IMR-90 (cell line): ENCODE measurements around the gene IYD. TPM values are rescaled to one million over a fixed set of nuclear protein-coding genes. Genes with fewer than 3 reads are reported as not detected.

Experiments used
- ATAC-seq: fragments of 200-7000 bp; cut with Tn5 transposase; 2 replicates; pipeline ENCODE4 v1.9.1; 2020; ENCODE audit warnings: low read depth, mild to moderate bottlenecking, moderate library complexity
- BruUV-seq: library from RNA; stranded (reverse); fragments of 400-500 nt; replicated peaks from 2 replicates; lab custom pipeline; 2021; lab: Mats Ljungman, UMichigan
- CTCF ChIA-PET: fragments of 300-600 bp; formaldehyde crosslinking; extraction: SDS; loops from one replicate; lab custom pipeline; 2021; ENCODE audit warnings: antibody characterized with exemption; lab: Yijun Ruan, JAX
- POLR2A ChIA-PET: fragments of 300-600 bp; sonication (Branson Sonifier 250); formaldehyde crosslinking; loops from one replicate; lab custom pipeline; 2022; ENCODE audit warnings: antibody characterized with exemption; ENCODE audit not compliant: unreplicated experiment; lab: Charles Lee
- DNase-seq: peaks from one replicate; pipeline ENCODE4 v3.0.0; 2013
- H2AFZ ChIP-seq: replicated peaks from 2 replicates; pipeline ENCODE3; 2013; ENCODE audit warnings: low read length, mild to moderate bottlenecking; ENCODE audit not compliant: poor library complexity
- H2AK5ac ChIP-seq: 2 replicates; pipeline ENCODE4 v1.6.1; 2013; ENCODE audit warnings: low read depth, low read length, inconsistent platforms
- H2AK9ac ChIP-seq: replicated peaks from 2 replicates; pipeline ENCODE3; 2013; ENCODE audit warnings: mild to moderate bottlenecking, low read depth, low read length, moderate library complexity; ENCODE audit not compliant: poor library complexity
- H2BK120ac ChIP-seq: 2 replicates; pipeline ENCODE4 v1.6.1; 2013; ENCODE audit warnings: low read depth, low read length, inconsistent platforms
- H2BK15ac ChIP-seq: 3 replicates; pipeline ENCODE4 v1.6.1; 2013; ENCODE audit warnings: low read depth, low read length, inconsistent platforms
- H2BK20ac ChIP-seq: 2 replicates; pipeline ENCODE4 v1.6.1; 2013; ENCODE audit warnings: low read depth, mild to moderate bottlenecking, inconsistent platforms, low read length, moderate library complexity
- H2BK5ac ChIP-seq: 2 replicates; pipeline ENCODE4 v1.6.1; 2013; ENCODE audit warnings: mild to moderate bottlenecking, low read depth, low read length, inconsistent platforms; ENCODE audit not compliant: poor library complexity, severe bottlenecking
- H3K14ac ChIP-seq: replicated peaks from 2 replicates; pipeline ENCODE4 v1.6.1; 2013; ENCODE audit warnings: low read depth, low read length, inconsistent platforms
- H3K18ac ChIP-seq: 2 replicates; pipeline ENCODE4 v1.6.1; 2013; ENCODE audit warnings: low read depth, low read length, control low read depth
- H3K23ac ChIP-seq: 2 replicates; pipeline ENCODE4 v1.6.1; 2013; ENCODE audit warnings: low read depth, low read length, inconsistent platforms
- H3K27ac ChIP-seq: 2 replicates; pipeline ENCODE4 v1.5.1; 2013; ENCODE audit warnings: mild to moderate bottlenecking, control low read depth, low read length; ENCODE audit not compliant: insufficient read depth
- H3K27me3 ChIP-seq: 2 replicates; pipeline ENCODE4 v1.6.1; 2013; ENCODE audit warnings: low read length; ENCODE audit not compliant: control insufficient read depth, insufficient read depth
- H3K36me3 ChIP-seq: 2 replicates; pipeline ENCODE4 v1.6.1; 2013; ENCODE audit warnings: low read length, mixed read lengths; ENCODE audit not compliant: control insufficient read depth, insufficient read depth
- H3K4ac ChIP-seq: 2 replicates; pipeline ENCODE4 v1.6.1; 2013; ENCODE audit warnings: low read depth, low read length, inconsistent platforms
- H3K4me1 ChIP-seq: 2 replicates; pipeline ENCODE4 v1.6.1; 2013; ENCODE audit warnings: low read length, mixed read lengths; ENCODE audit not compliant: control insufficient read depth, insufficient read depth
- H3K4me2 ChIP-seq: 2 replicates; pipeline ENCODE4 v1.6.1; 2013; ENCODE audit warnings: low read depth, mild to moderate bottlenecking, control low read depth, low read length, moderate library complexity
- H3K4me3 ChIP-seq: 2 replicates; pipeline ENCODE4 v1.5.1; 2013; ENCODE audit warnings: low read depth, mild to moderate bottlenecking, control low read depth, low read length, moderate library complexity; ENCODE audit not compliant: insufficient read depth
- H3K56ac ChIP-seq: 2 replicates; pipeline ENCODE4 v1.6.1; 2013; ENCODE audit warnings: low read length, inconsistent platforms; ENCODE audit not compliant: insufficient read depth; ENCODE audit errors: extremely low read depth
- H3K79me1 ChIP-seq, 2 experiments: 2 replicates each; pipeline ENCODE4 v1.6.1; 2013; ENCODE audit warnings: low read length in 2 of 2, inconsistent platforms in 1 of 2, low read depth in 1 of 2
- H3K9ac ChIP-seq: 2 replicates; pipeline ENCODE4 v1.6.1; 2013; ENCODE audit warnings: low read depth, low read length, control low read depth
- H3K9me1 ChIP-seq: 2 replicates; pipeline ENCODE4 v1.6.1; 2013; ENCODE audit warnings: low read length, inconsistent platforms; ENCODE audit not compliant: insufficient read depth
- H3K9me3 ChIP-seq: 2 replicates; pipeline ENCODE4 v1.6.1; 2013; ENCODE audit warnings: low read length; ENCODE audit not compliant: control insufficient read depth, insufficient read depth
- H4K20me1 ChIP-seq: 2 replicates; pipeline ENCODE4 v1.6.1; 2013; ENCODE audit warnings: low read length, inconsistent platforms; ENCODE audit not compliant: insufficient read depth
- H4K5ac ChIP-seq: 2 replicates; pipeline ENCODE4 v1.6.1; 2013; ENCODE audit warnings: mild to moderate bottlenecking, low read depth, low read length, control low read depth
- H4K8ac ChIP-seq, 2 experiments: 2 replicates each; pipeline ENCODE4 v1.6.1; 2013; ENCODE audit warnings: low read depth in 2 of 2, low read length in 2 of 2, control low read depth in 1 of 2, inconsistent platforms in 1 of 2
- H4K91ac ChIP-seq: 2 replicates; pipeline ENCODE4 v1.6.1; 2013; ENCODE audit warnings: low read depth, low read length, inconsistent platforms; ENCODE audit not compliant: insufficient read depth
- BHLHE40 ChIP-seq: fragments of 150-350 bp; IDR thresholded peaks from 2 replicates; pipeline ENCODE4 v1.6.1; 2016; ENCODE audit warnings: mild to moderate bottlenecking, low read depth, low read length
- CEBPB ChIP-seq: IDR thresholded peaks from 2 replicates; pipeline ENCODE4 v1.6.1; 2012; ENCODE audit warnings: low read depth, low read length, improper control_type of control experiment
- CHD1 ChIP-seq: IDR thresholded peaks from 2 replicates; pipeline ENCODE4 v1.6.1; 2012; ENCODE audit warnings: low read depth, low read length, improper control_type of control experiment
- CTCF ChIP-seq: conservative IDR thresholded peaks from 2 replicates; pipeline ENCODE4 v1.5.1; 2012; ENCODE audit warnings: mild to moderate bottlenecking, low read depth, low read length, improper control_type of control experiment
- ELK1 ChIP-seq: fragments of 150-350 bp; IDR thresholded peaks from 2 replicates; pipeline ENCODE4 v1.6.1; 2016; ENCODE audit warnings: low read depth, mild to moderate bottlenecking, low read length, moderate library complexity, borderline replicate concordance
- FOS ChIP-seq: fragments of 150-350 bp; IDR thresholded peaks from 2 replicates; pipeline ENCODE4 v1.6.1; 2016; ENCODE audit warnings: low read depth, low read length
- MAFK ChIP-seq: IDR thresholded peaks from 2 replicates; pipeline ENCODE4 v1.6.1; 2012; ENCODE audit warnings: low read depth, low read length, improper control_type of control experiment
- MAZ ChIP-seq: IDR thresholded peaks from 2 replicates; pipeline ENCODE4 v1.6.1; 2012; ENCODE audit warnings: low read depth, mild to moderate bottlenecking, low read length, improper control_type of control experiment, moderate library complexity, borderline replicate concordance
- MXI1 ChIP-seq: IDR thresholded peaks from 2 replicates; pipeline ENCODE4 v1.6.1; 2012; ENCODE audit warnings: low read depth, mild to moderate bottlenecking, low read length, moderate library complexity, borderline replicate concordance
- NFE2L2 ChIP-seq: fragments of 150-350 bp; IDR thresholded peaks from 2 replicates; pipeline ENCODE4 v1.6.1; 2016; ENCODE audit warnings: low read depth, mild to moderate bottlenecking, low read length
- POLR2A ChIP-seq: IDR thresholded peaks from 2 replicates; pipeline ENCODE4 v1.6.1; 2012; ENCODE audit warnings: mild to moderate bottlenecking, low read depth, low read length
- RAD21 ChIP-seq: IDR thresholded peaks from 2 replicates; pipeline ENCODE4 v1.6.1; 2012; ENCODE audit warnings: low read length, improper control_type of control experiment
- RCOR1 ChIP-seq: IDR thresholded peaks from 2 replicates; pipeline ENCODE4 v1.6.1; 2012; ENCODE audit warnings: mild to moderate bottlenecking, low read length, improper control_type of control experiment; ENCODE audit not compliant: insufficient replicate concordance
- RFX5 ChIP-seq: IDR thresholded peaks from 2 replicates; pipeline ENCODE4 v1.8.0; 2012; ENCODE audit warnings: low read depth, mild to moderate bottlenecking, low read length, moderate library complexity
- SMC3 ChIP-seq: fragments of 150-350 bp; IDR thresholded peaks from 2 replicates; pipeline ENCODE4 v1.6.1; 2016; ENCODE audit warnings: low read depth, mild to moderate bottlenecking, antibody characterized with exemption, low read length, moderate library complexity
- USF2 ChIP-seq: fragments of 150-350 bp; IDR thresholded peaks from 2 replicates; pipeline ENCODE4 v1.6.1; 2017; ENCODE audit warnings: mild to moderate bottlenecking, antibody characterized with exemption, low read length, low read depth
- WGBS, 2 experiments: methylation state at CpG; one replicate each; pipeline versions ENCODE4 v1.1.5 to v1.1.7; 2013; ENCODE audit warnings: missing lambda C conversion rate in 2 of 2; ENCODE audit not compliant: insufficient read length in 1 of 2; ENCODE audit errors: extremely low coverage in 2 of 2; 5-methylcytosine and 5-hydroxymethylcytosine counted together
- dilution Hi-C: fragments of 300-500 bp; cut with HindIII; formaldehyde crosslinking; loops from one replicate; pipeline ENCODE4 v1.14.3; 2018; ENCODE audit warnings: low sequenced_read_pairs; ENCODE audit not compliant: unreplicated experiment
- in situ Hi-C: fragments of 300-500 bp; cut with MboI; formaldehyde crosslinking; loops from 3 replicates; pipeline ENCODE4 v1.14.3; 2019; ENCODE audit warnings: low sequenced_read_pairs, inconsistent platforms, mixed read lengths
- intact Hi-C: fragments of 100-400 bp; cut with micrococcal nuclease; formaldehyde crosslinking; loops from 2 replicates; pipeline ENCODE4 v1.10.0; 2022
- polyA plus RNA-seq, 3 experiments: library from polyadenylated mRNA; depleted of rRNA; stranded (reverse); fragments of >200 nt; gene quantifications; 2 replicates each; pipeline ENCODE4 v1.2.3, GENCODE V29; 2012; ENCODE audit warnings: low replicate concordance in 1 of 3
- total RNA-seq: library from RNA; depleted of rRNA; stranded (reverse); fragments of >200 nt; gene quantifications from 2 replicates; pipeline ENCODE4 v1.2.3, GENCODE V29; 2012

Gene IYD
- total and polyA plus RNA-seq, 2 of the 4 experiments (the other 2 are of a cell fraction), result not detected

- no TSS peak for BruUV-seq
- ATAC-seq, result no peak
- no peak overlapping the region for H2AFZ ChIP-seq
- intact Hi-C loops, result no loop called here
- H2BK5ac ChIP-seq, result no peak overlapping the region
- H4K20me1 ChIP-seq, result no peaks in the 10 kb centered on the region
- H2BK20ac ChIP-seq, result no peak overlapping the region
- no peak overlapping the region for H3K4me2 ChIP-seq
- in situ Hi-C loops, result loop anchor here (25.0 kb wide), 1 partner anchor 930 kb away; no protein-coding TSS in a partner anchor
- no peak overlapping the region for H3K4me3 ChIP-seq
- H3K4me1 ChIP-seq, result peaks cover 2% of the 10 kb centered on the region; the same call in 1 of the 2 replicates
- no peak overlapping the region for H3K14ac ChIP-seq
- H2AK5ac ChIP-seq, result no peak overlapping the region
- H3K9me1 ChIP-seq, result no peaks in the 10 kb centered on the region
- no peak overlapping the region for H3K27ac ChIP-seq
- no peak overlapping the region for H3K18ac ChIP-seq
- no peak overlapping the region for H4K8ac ChIP-seq
- H3K4ac ChIP-seq, result no peak overlapping the region
- no peaks in the 10 kb centered on the region for H3K9me3 ChIP-seq
- CTCF ChIA-PET, result interaction anchor here (0.7 kb wide), 1 partner anchor 12 kb away, joined by 8 read pairs; no protein-coding TSS in a partner anchor
- no peak overlapping the region for H2AK9ac ChIP-seq
- H3K23ac ChIP-seq, result no peak overlapping the region
- no peak overlapping the region for H4K5ac ChIP-seq
- no peak overlapping the region for H2BK15ac ChIP-seq
- no peak overlapping the region for H4K91ac ChIP-seq
- no peak overlapping the region for H3K9ac ChIP-seq
- no peak overlapping the region for H3K56ac ChIP-seq
- no peak for TF ChIP-seq RCOR1
- TF ChIP-seq POLR2A, result no peak
- TF ChIP-seq MXI1, result no peak
- no peak for TF ChIP-seq USF2
- no peak for TF ChIP-seq CTCF
- no peak for TF ChIP-seq CHD1
- no peak for TF ChIP-seq MAZ
- TF ChIP-seq RAD21, result no peak
- no peak for TF ChIP-seq ELK1
- TF ChIP-seq MAFK, result no peak
- TF ChIP-seq CEBPB, result no peak
- no peak for TF ChIP-seq BHLHE40
- TF ChIP-seq SMC3, result no peak
- TF ChIP-seq FOS, result no peak
- TF ChIP-seq NFE2L2, result no peak
- no peak for TF ChIP-seq RFX5
- POLR2A ChIA-PET, result no interaction called here
- H3K27me3 ChIP-seq, result no peaks in the 10 kb centered on the region
- no peak overlapping the region for H2BK120ac ChIP-seq
- H3K79me1 ChIP-seq, result no peaks in the 10 kb centered on the region
- dilution Hi-C loops, result no loop called here
- no peak for DNase-seq
- no peaks in the 10 kb centered on the region for H3K36me3 ChIP-seq
- WGBS, 2 experiments, result no CpG with 5 or more reads among the region's 2 CpGs
Measured at GRCh38 chr6:150406948-150407347, 38.1 kb downstream of the IYD start.
